Activated effector memory CD4-positive, alpha-beta T cell treated with Interleukin-2 at 50 U/mL for 16 hours (primary cell): ENCODE measurements around the gene PITRM1.
"Not testable (repeated sequence)": the region's sequence is repeated elsewhere in the genome, so short reads cannot be mapped to it uniquely, and the experiment has no call there.

Experiments
- DNase-seq: peaks from one replicate; pipeline ENCODE4 v3.0.0-alpha.2; 2020

Gene PITRM1

GRCh38 chr10:3117486-3117885 is 55.1 kb downstream of the PITRM1 start:
- DNase-seq = no peak

- no peak for DNase-seq
Observed at GRCh38 chr10:3116508-3117100, 56.0 kb downstream of the PITRM1 start.

GRCh38 chr10:3115685-3116084 is 56.9 kb downstream of the PITRM1 start:
- DNase-seq = no peak

DNA sequence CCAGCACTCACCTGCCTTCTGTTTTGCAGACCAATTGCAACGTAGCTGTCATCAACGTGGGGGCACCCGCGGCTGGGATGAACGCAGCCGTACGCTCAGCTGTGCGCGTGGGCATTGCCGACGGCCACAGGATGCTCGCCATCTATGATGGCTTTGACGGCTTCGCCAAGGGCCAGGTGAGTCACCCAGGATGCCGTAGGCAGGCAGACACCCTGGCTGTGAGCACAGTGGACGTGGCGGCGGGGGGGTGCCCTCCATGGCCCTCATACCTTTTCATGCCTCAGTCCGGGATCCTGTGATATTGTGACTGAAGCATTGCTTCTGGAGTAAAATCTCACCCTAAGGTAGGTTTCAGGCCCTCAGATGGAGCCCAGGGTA is 59.2 kb downstream of the PITRM1 start:
- DNase-seq = no peak

DNA sequence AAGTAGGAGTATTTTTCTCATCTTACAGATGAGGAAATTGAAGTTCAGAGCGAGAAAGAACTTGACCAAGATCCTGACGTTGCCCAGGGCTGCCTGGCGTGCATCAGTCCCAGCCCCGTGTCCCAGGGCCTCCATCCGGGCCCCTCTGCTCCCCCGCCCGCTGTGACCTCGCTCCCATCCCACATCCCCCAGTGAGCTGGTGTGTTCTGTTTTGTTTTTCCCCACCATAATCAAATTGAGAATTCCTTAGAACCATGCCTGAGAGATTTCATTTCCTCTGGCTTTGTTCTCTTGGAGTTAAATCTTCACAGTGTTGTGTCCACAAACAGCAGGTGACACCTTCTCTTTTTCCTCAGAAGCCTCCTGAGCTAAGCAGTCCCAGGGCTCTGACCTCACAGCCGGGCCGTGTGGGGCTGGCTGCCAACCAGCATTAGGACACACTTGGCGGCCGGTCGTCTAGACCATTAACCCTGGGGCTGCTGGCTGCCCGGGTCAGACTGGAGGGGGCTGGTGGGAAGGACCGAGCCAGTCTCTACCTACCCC is 60.9 kb downstream of the PITRM1 start:
- no peak for DNase-seq

DNA sequence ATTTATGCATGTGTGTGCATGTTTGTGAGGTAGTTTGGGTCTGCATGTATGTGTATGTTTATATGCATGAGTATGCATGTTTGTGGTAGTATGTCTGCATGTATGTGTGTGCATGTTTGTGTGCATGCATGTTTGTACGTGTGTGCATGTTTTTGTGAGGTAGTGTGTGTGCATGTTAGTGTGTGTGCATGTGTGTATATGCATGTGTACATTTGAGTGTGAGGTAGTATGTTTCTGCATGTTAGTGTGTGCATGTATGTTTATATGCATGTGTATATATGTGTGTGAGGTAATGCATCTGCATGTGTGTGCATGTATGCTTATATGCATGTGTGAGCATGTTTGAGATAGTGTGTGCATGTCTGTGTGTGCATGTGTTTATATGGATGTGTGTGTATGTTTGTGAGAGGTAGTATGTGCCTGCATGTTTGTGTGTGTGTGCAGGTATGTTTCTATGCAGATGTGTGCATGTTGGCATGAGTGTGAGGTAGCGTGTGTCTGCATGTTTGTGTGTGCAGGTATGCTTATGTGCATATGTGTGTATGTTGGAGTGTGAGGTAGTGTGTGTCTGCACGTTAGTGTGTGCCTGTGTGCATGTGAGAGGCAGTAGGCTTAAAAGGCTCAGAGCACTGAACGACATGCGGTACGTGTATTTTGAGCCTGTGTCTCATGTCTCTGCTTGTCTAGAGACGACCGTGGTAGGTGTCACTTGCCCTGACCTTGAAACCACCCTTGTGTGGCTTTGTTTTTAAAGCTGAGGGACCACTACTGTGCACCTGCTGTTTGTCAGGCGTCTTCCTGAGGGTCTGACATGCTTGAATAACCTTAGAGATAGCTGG is 61.6 kb downstream of the PITRM1 start:
- no peak for DNase-seq

DNA sequence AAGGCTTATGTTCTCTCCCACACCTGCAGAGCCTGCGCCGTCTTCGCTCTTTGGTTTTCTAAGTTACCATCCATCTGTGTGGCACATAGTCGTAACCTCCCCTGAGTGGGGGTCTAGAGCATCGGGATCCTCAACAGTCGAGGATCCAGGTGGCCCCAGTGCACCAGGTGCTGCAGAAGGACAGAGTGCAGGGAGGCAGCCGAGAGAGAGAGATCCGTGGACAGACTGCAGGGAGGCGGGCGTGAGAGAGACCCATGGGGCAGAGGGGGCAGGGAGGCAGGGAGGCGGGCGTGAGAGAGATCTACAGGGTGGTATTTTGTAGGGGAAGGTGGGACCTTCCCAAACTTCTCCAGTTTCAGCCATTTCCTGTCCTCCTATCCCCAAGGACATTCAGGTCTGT is 62.9 kb downstream of the PITRM1 start:
- DNase-seq = no peak

- no peak for DNase-seq
Observed at GRCh38 chr10:3109196-3109595, 63.4 kb downstream of the PITRM1 start.

GRCh38 chr10:3108575-3109105 is 63.9 kb downstream of the PITRM1 start:
- no peak for DNase-seq

- no peak for DNase-seq
Observed at GRCh38 chr10:3108033-3108432, 64.5 kb downstream of the PITRM1 start.

DNA sequence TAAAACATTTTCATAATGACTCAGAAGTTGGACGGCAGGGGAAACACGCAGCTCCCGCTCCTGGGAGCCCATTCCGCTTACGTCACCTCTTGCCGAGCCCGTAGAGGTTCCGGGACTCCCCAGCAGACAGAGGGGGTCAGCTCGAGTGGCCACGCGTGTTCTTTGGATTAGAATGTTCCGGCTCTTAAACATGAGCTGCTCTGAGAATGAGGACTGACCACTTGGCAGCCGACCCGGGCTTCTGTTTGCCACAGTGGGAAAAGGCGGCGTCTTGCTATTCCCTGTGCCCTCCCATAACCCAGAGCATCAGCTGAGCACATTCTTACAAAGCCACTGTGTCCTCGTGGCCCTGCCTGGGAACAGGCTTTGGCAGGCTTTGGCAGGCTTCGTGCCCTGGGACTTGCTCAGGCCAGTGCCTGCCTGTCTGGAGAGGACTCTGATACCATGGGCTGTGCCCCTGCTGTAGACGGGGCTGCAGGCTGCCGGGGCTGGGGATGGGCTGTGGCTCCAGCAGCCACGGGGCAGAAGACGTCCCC is 65.1 kb downstream of the PITRM1 start:
- DNase-seq = no peak

GRCh38 chr10:3106928-3107425 is 65.6 kb downstream of the PITRM1 start:
- DNase-seq = no peak

DNA sequence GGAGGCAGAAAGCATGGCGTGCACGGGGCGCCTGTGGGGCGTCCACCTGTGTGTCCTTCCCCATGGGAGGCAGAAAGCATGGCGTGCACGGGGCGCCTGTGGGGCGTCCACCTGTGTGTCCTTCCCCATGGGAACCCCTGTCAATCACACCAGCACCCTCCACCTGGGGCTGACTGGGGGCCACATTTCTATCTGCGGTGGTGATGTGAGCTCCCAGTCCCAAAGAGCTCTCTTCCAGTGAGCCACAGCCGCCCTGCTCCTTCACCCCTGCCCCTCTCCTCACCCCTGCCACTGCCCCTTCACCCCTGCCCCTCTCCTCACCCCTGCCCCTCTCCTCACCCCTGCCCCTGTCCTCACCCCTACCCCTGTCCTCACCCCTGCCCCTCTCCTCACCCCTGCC is 66.3 kb downstream of the PITRM1 start:
- not testable (repeated sequence) for DNase-seq

DNA sequence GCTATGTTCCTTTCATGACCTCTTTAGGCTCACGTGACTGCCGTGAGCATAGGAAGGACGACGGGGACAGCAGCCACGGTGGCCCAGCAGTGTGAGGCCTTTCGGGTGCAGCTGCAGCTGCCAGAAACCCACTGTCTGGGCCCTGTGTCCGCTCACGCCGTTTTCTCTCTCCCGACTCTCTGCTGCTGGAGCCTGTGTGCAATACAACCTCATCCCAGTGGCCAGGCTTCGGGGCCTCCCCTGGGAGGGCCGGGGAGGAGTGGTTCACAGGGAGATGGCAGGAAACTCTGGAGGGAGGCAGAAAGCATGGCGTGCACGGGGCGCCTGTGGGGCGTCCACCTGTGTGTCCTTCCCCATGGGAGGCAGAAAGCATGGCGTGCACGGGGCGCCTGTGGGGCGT is 66.7 kb downstream of the PITRM1 start:
- no peak for DNase-seq

DNA sequence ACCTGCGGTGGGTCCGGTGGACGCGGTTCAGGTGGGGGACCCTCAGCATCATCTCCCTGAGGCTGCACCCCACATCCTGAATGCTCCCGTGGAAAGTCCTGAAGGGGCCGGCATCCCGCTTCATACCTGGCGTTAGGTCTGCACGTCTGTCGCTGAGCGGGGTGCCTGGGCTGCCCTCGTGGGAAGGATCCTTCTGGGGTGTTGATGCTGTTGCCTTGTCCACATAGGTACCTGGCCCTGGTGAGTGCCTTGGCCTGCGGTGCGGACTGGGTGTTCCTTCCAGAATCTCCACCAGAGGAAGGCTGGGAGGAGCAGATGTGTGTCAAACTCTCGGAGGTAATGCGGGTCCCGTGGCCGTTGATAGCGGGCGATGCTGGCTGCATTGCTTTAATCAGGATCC is 67.4 kb downstream of the PITRM1 start:
- no peak for DNase-seq

DNA sequence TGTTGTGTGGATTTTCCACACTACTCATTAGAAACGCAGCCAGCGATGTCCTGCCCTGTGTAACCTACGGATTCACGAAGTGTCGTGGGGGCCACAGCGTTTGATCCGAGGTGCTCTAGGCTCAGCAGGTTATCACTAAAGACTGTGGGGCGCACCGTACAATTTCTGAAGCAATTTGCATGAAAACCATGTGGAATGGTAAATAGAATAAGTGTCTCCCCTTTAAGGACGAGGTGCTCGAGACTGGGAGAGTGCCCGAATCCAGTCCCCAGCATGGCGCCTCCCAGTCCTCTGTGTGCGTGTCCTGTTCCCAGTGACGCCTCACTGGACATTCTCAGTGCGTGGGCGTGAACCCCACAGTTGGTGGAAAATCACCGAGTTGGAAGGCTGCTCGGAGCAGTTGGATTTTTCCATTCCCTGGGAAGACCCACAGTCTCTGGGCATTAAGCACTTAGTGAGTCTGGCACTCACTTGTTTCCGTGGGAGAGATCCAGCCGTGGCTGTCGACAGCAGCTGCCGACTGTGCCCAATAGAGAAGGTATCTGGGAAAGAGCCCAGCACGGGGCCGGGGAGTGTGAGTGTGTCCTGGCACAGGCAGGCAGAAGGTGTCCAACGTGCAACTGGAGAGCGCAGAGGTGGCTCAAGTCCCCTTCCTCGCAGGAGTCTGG is 68.2 kb downstream of the PITRM1 start:
- DNase-seq = no peak

DNA sequence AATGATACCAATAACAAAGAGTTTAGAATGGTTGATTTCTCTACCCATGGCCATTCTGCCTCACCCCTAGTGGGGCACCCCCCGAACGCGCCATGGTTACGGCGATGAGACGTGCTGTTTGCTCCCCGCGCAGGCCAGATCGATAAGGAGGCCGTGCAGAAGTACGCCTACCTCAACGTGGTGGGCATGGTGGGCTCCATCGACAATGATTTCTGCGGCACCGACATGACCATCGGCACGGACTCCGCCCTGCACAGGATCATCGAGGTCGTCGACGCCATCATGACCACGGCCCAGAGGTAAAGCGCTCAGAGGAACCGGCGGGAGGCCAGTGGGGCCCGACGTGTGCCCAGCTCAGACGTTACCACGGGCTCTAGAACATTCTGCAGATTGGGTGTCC is 68.9 kb downstream of the PITRM1 start:
- no peak for DNase-seq

- no peak for DNase-seq
Observed at GRCh38 chr10:3102720-3103427, 69.7 kb downstream of the PITRM1 start.

DNA sequence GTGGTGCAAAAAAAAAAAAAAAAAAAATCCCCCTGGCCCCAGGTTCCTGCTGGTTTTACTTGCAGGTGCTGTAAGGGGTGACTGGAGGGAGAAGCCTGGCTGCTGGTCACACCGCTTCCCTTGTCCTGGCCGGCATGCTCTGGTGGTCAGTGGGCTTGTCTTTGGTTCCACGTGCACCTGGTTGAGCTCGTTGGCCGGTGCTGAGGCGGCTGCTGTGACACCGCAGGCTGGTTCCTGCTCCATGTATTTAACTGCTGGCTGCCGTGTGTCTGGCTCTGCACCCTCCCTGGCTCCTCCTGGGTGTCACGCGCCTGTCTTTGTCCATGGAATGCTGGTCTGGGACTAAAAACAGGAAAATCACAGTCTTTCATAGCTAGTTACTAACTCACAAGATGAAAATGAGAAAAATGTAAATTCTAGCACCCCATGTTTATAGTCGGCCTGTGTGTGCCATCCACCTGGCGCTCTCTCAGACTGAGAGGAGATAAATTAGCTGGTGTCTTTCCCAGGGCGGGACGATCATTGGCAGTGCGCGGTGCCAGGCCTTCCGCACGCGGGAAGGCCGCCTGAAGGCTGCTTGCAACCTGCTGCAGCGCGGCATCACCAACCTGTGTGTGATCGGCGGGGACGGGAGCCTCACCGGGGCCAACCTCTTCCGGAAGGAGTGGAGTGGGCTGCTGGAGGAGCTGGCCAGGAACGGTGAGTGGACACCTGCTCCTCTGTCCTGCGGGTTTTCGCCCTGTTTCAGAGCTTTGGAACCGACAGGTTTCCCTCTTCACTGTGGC is 71.5 kb downstream of the PITRM1 start:
- no peak for DNase-seq

GRCh38 chr10:3100093-3100792 is 72.3 kb downstream of the PITRM1 start:
- DNase-seq = no peak
